KOPT-K1 (cell line): ENCODE results near the gene CGB8.
"Not testable (repeated sequence)": the region's sequence is repeated elsewhere in the genome, so short reads cannot be mapped to it uniquely, and the experiment has no call there.

ENCODE experiments used
- H3K27ac ChIP-seq: fragments of 200-600 bp; sonication (generic); 2 replicates; pipeline ENCODE4 v1.5.1; 2016; ENCODE audit warnings: antibody characterized with exemption, mild to moderate bottlenecking, low read depth, low read length; ENCODE audit not compliant: poor library complexity, severe bottlenecking
- H3K36me3 ChIP-seq: fragments of 200-600 bp; sonication (generic); 2 replicates; pipeline ENCODE4 v1.5.1; 2017; ENCODE audit warnings: antibody characterized with exemption, mild to moderate bottlenecking, low read length, moderate library complexity; ENCODE audit not compliant: insufficient read depth
- H3K9me3 ChIP-seq: fragments of 200-600 bp; sonication (generic); 2 replicates; pipeline ENCODE4 v1.5.1; 2017; ENCODE audit warnings: antibody characterized with exemption, low read length, mild to moderate bottlenecking; ENCODE audit not compliant: insufficient read depth, poor library complexity, severe bottlenecking

The CGB8 gene

DNA sequence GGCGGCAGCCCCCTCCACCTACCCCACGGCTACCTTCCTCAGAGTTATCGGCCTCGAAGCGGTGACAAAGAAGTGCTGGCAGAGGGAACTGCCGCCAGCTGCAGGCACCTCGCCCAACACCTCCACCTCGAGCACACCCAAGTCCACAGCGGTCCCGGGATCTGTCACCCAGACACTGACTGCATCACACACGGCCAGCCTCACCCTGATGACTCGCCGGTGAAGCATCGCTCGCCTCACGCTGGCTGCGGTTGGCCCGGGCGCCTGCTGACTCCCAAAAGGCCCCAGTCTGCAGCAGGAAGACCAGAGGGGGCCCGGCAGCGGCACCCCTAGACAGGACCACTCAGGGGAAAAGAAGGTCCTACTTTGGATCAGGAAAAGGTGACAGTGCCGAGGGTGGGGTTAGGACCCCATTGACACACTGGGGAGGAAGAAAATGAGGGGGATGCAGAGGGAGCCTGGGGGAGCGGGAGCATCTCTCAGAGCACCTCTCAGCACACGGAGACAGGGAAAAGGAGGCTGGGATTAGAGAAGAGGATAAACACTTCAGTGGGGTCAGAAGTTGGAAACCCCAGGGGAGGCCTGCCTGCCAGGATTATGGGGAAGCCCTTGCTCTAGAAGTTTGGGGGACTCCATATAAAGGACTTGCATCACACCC lies 1.6 kb upstream of the CGB8 start:
- not testable (repeated sequence) for H3K36me3 ChIP-seq, H3K27ac ChIP-seq, H3K9me3 ChIP-seq

DNA sequence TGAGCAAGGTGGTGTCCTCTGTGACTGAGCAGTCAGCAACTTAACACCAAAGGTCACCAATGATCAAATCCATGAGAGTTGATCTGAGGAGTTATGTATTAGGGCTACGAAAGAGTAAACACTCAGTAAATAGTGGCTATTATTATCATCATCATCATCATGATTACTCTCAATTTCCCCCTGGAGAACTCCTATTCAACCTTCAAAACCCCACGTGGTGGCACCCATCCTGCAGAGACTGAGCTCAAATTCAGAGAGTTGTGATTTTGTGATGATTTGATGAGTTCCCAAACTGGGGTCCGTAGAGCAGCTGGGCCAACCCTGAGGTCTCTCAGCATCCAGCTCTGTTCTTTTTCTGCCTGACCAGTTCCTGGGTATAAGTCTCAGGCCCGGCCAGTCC lies 923 bp upstream of the CGB8 start:
- H3K36me3 ChIP-seq, H3K27ac ChIP-seq: not testable (repeated sequence)

DNA sequence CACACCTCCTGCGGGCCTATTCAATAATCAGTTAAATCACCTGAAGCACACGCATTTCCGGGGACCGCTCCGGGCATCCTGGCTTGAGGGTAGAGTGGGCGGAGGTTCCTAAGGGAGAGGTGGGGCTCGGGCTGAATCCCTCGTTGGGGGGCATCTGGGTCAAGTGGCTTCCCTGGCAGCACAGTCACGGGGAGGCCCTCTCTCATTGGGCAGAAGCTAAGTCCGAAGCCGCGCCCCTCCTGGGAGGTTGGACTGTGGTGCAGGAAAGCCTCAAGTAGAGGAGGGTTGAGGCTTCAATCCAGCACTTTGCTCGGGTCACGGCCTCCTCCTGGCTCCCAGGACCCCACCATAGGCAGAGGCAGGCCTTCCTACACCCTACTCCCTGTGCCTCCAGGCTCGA lies 5.4 kb downstream of the CGB8 start, which contains the start of gene CGB5:
TSS of gene CGB5 (plus strand) at position 301 of the 400 bp plus-strand sequence. CDS start 362 bp downstream, outside the sequence.
- H3K36me3 ChIP-seq, H3K27ac ChIP-seq, H3K9me3 ChIP-seq: not testable (repeated sequence)

More for the DNA sequence above, 923 bp upstream of the CGB8 start:
- not testable (repeated sequence) for H3K9me3 ChIP-seq

DNA sequence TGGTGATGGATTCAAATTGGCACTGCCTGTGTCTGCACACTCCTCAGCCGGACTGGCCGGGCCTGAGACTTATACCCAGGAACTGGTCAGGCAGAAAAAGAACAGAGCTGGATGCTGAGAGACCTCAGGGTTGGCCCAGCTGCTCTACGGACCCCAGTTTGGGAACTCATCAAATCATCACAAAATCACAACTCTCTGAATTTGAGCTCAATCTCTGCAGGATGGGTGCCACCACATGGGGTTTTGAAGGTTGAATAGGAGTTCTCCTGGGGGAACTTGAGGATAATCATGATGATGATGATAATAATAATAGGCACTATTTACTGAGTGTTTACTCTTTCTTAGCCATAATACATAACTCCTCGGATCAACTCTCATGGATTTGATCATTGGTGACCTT lies 6.2 kb downstream of the CGB8 start:
- H3K36me3 ChIP-seq, H3K27ac ChIP-seq, H3K9me3 ChIP-seq: not testable (repeated sequence)

DNA sequence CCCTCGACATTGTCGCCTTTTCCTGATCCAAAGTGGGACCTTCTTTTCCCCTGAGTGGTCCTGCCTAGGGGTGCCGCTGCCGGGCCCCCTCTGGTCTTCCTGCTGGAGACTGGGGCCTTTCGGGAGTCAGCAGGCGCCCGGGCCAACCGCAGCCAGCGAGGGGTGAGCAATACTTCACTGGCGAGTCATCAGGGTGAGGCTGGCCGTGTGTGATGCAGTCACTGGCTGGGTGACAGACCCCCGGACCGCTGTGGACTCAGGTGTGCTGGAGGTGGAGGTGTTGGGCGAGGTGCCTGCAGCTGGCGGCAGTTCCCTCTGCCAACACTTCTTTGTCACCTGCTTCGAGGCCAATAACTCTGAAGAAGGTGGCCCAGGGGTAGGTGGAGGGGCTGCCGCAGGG lies 6.7 kb downstream of the CGB8 start:
- Histone ChIP-seq H3K9me3 (no peaks in the 10 kb centered on the region), H3K27ac (no peak overlapping the region), H3K36me3 (no peaks in the 10 kb centered on the region)

DNA sequence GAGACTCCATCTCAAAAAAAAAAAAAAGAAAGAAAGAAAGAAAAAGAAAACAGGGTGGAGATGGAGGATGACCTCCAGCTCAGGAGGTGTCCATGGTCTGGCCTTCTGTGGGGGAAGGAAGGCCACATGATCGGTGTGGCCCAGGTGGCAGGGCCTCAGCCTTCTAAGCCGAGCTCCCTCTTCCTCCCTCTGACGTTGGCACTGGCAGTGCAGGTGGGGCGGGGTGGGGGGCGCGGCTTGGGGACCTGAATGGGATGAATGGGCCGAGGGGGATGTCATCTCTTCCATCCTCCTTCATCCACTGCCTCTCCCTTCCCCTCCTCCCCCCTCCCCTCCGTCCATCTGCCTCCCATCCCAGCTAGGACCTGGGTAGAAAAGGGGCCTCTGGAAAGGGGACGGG lies 9.2 kb downstream of the CGB8 start:
- not testable (repeated sequence) for H3K9me3 ChIP-seq, H3K27ac ChIP-seq, H3K36me3 ChIP-seq

DNA sequence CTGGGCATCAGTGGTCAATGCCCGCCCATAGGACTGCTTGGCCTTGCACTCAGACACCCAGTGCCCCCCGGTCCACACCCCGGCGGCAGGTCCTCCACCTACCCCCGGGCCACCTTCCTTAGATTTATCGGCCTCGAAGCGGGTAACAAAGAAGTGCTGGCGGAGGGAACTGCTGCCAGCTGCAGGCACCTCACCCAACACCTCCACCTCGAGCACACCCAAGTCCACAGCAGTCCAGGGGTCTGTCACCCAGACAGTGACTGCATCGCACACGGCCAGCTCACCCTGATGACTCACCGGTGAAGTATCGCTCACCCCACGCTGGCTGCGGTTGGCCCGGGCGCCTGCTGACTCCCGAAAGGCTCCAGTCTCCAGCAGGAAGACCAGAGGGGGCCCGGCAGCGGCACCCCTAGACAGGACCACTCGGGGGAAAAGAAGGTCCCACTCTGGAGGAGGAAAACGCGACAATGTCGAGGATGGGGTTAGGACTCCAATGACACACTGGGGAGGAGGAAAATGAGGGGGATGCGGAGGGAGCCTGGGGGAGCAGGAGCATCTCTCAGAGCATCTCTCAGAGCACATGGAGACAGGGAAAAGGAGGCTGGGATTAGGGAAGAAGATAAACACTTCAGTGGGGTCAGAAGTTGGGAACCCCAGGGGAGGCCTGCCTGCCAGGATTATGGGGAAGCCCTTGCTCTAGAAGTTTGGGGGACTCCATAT lies 10.2 kb downstream of the CGB8 start:
- not testable (repeated sequence) for H3K27ac ChIP-seq, H3K9me3 ChIP-seq, H3K36me3 ChIP-seq

DNA sequence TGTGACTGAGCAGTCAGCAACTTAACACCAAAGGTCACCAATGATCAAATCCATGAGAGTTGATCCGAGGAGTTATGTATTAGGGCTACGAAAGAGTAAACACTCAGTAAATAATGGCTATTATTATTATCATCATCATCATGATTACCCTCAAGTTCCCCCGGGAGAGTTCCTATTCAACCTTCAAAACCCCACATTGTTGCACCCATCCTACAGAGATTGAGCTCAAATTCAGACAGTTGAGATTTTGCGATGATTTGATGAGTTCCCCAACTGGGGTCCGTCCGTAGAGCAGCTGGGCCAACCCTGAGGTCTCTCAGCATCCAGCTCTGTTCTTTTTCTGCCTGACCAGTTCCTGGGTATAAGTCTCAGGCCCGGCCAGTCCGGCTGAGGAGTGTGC lies 10.8 kb downstream of the CGB8 start:
- H3K9me3 ChIP-seq, H3K27ac ChIP-seq, H3K36me3 ChIP-seq: not testable (repeated sequence)

DNA sequence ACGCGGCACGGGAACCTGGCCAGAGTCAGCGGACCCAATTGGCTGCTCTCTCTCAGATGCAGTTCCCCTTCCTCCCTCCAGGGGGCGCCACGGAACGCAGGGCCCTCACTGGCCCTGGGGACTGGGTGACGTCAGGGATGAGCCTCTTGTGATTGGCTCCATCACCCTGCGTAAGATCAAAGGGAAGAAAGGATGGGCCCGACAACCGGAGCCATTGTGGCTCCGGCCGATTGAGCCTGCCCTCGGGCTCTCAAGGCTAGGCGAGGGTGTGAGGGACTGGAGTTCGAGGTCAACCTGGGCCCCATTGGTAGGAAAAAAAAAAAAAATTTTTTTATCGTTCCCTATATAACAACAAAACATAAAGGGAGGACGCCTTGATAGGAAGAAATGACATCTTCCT lies 12.1 kb downstream of the CGB8 start, which contains the start of gene CGB1:
TSS of gene CGB1 (minus strand) at position 81 of the 400 bp plus-strand sequence. CDS start 184 bp downstream, outside the sequence.
- not testable (repeated sequence) for H3K9me3 ChIP-seq, H3K27ac ChIP-seq, H3K36me3 ChIP-seq

DNA sequence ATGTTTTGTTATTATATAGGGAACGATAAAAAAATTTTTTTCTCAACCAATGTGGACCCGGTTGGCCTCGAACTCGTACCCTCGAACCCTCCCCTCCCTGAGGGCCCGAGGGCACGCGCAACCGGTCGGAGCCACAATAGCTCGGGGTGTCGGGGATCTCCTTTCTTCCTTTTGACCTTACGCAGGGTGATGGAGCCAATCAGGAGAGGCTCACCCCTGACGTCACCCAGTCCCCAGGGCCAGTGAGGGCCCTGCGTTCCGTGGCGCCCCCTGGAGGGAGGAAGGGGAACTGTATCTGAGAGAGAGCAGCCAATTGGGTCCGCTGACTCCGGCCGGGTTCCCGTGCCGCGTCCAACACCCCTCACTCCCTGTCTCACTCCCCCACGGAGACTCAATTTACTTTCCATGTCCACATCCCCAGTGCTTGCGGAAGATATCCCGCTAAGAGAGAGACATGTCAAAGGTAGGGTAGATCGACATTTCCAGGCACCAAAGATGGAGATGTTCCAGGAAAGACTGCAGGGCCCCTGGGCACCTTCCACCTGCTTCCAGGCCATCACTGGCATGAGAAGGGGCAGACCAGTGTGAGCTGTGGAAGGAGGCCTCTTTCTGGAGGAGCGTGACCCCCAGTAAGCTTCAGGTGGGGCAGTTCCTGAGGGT lies 17.1 kb downstream of the CGB8 start, which contains the start of gene CGB2:
TSS of gene CGB2 (plus strand) at position 249 of the 660 bp plus-strand sequence. CDS start at position 455, 206 bp downstream.
- H3K9me3 ChIP-seq, H3K27ac ChIP-seq, H3K36me3 ChIP-seq: not testable (repeated sequence)

DNA sequence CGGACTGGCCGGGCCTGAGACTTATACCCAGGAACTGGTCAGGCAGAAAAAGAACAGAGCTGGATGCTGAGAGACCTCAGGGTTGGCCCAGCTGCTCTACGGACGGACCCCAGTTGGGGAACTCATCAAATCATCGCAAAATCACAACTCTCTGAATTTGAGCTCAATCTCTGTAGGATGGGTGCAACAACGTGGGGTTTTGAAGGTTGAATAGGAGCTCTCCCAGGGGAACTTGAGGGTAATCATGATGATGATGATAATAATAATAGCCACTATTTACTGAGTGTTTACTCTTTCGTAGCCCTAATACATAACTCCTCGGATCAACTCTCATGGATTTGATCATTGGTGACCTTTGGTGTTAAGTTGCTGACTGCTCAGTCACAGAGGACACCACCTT lies 18.6 kb downstream of the CGB8 start:
- not testable (repeated sequence) for H3K27ac ChIP-seq, H3K36me3 ChIP-seq, H3K9me3 ChIP-seq

DNA sequence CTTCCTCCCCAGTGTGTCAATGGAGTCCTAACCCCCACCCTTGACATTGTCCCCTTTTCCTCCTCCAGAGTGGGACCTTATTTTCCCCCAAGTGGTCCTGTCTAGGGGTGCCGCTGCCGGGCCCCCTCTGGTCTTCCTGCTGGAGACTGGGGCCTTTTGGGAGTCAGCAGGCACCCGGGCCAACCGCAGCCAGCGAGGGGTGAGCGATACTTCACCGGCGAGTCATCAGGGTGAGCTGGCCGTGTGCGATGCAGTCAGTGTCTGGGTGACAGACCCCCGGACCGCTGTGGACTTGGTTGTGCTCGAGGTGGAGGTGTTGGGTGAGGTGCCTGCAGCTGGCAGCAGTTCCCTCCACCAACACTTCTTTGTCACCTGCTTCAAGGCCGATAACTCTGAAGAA lies 19.2 kb downstream of the CGB8 start:
- not testable (repeated sequence) for H3K27ac ChIP-seq, H3K36me3 ChIP-seq, H3K9me3 ChIP-seq

DNA sequence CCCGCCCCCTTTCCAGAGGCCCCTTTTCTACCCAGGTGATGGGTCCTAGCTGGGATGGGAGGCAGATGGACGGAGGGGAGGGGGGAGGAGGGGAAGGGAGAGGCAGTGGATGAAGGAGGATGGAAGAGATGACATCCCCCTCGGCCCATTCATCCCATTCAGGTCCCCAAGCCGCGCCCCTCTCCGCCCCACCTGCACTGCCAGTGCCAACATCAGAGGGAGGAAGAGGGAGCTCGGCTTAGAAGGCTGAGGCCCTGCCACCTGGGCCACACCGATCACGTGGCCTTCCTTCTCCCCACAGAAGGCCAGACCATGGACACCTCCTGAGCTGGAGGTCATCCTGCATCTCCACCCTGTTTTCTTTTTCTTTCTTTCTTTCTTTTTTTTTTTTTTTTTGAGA lies 20.2 kb downstream of the CGB8 start:
- H3K9me3 ChIP-seq, H3K27ac ChIP-seq, H3K36me3 ChIP-seq: not testable (repeated sequence)

DNA sequence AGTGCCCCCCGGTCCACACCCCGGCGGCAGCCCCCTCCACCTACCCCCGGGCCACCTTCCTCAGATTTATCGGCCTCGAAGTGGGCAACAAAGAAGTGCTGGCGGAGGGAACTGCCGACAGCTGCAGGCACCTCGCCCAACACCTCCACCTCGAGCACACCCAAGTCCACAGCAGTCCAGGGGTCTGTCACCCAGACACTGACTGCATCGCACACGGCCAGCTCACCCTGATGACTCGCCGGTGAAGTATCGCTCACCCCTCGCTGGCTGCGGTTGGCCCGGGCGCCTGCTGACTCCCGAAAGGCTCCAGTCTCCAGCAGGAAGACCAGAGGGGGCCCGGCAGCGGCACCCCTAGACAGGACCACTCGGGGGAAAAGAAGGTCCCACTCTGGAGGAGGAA lies 23.3 kb downstream of the CGB8 start:
- not testable (repeated sequence) for H3K27ac ChIP-seq, H3K36me3 ChIP-seq, H3K9me3 ChIP-seq

DNA sequence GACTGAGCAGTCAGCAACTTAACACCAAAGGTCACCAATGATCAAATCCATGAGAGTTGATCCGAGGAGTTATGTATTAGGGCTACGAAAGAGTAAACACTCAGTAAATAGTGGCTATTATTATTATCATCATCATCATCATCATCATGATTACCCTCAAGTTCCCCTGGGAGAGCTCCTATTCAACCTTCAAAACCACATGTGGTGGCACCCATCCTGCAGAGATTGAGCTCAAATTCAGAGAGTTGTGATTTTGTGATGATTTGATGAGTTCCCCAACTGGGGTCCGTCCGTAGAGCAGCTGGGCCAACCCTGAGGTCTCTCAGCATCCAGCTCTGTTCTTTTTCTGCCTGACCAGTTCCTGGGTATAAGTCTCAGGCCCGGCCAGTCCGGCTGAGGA lies 23.8 kb downstream of the CGB8 start:
- H3K27ac ChIP-seq, H3K9me3 ChIP-seq, H3K36me3 ChIP-seq: not testable (repeated sequence)

DNA sequence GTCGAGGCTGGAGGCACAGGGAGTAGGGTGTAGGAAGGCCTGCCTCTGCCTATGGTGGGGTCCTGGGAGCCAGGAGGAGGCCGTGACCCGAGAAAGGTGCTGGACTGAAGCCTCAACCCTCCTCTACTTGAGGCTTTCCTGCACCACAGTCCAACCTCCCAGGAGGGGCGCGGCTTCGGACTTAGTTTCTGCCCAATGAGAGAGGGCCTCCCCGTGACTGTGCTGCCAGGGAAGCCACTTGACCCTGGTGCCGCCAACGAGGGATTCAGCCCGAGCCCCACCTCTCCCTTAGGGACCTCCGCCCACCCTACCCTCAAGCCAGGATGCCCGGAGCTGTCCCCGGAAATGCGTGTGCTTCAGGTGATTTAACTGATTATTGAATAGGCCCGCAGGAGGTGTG lies 24.7 kb downstream of the CGB8 start, which contains the start of gene CGB3:
TSS of gene CGB3 (minus strand) at position 101 of the 400 bp plus-strand sequence. CDS start 362 bp downstream, outside the sequence.
- not testable (repeated sequence) for H3K27ac ChIP-seq, H3K9me3 ChIP-seq

More for the DNA sequence above, 24.7 kb downstream of the CGB8 start, which contains the start of gene CGB3:
- not testable (repeated sequence) for H3K36me3 ChIP-seq
